Measurements from ENCODE around the gene AEN.

AEN gene

DNA sequence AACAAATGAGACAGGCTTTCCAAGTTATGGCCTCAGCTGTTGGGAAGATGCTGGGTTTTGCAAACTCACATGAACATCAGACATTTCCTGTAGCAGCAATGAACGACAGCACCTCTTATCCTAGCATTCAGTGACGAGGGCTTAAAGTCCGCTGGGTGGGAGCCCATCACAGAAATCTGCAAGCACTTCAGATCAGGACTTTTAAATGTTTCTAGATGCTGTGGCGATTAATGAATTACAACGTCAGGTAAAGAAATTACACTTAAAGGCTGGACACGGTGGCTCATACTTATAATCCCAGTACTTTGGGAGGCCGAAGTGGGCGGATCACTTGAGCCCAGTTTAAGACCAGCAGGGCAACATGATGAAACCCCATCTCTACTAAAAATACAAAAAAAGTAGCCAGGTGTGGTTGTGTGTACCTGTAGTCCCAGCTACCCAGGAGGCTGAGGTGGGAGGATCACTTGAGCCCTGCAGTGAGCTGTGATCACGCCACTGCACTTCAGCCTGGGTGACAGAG lies 3.9 kb downstream of the AEN start:
- no peaks in the 10 kb centered on the region for H3K9me3 ChIP-seq (ENCODE audit: low read depth, low read length)
- DNase-seq (ENCODE audit: low read depth, low spot score) = no peak
- TF ChIP-seq EZH2 (IDR thresholded peaks at IDR 0.05) = no peak
- no peak for TF ChIP-seq FOXP2 (optimal IDR thresholded peaks at IDR 0.05; ENCODE audit: control extremely low read depth, extremely low read length, insufficient read depth)
- no peak for TF ChIP-seq POLR2AphosphoS5 (IDR thresholded peaks at IDR 0.05; ENCODE audit: borderline replicate concordance, low read depth, low read length)
- no peak overlapping the region for H3K4me3 ChIP-seq
- peaks cover 43% of the 10 kb centered on the region; the same call in 1 of the 2 replicates for H3K36me3 ChIP-seq (ENCODE audit: insufficient read depth, low read length)
- H3K9ac ChIP-seq (ENCODE audit: insufficient read length) = no peak overlapping the region
- no peak overlapping the region for H3K27ac ChIP-seq

GRCh38 chr15:88625943-88626741 lies 5.0 kb downstream of the AEN start:
- Histone ChIP-seq H3K9ac (ENCODE audit: insufficient read length) (no peak overlapping the region), H3K4me3 (no peak overlapping the region), H3K27ac (no peak overlapping the region), H3K36me3 (ENCODE audit: insufficient read depth, low read length) (peaks cover 54% of the 10 kb centered on the region; the same call in 1 of the 2 replicates), H3K9me3 (ENCODE audit: low read depth, low read length) (no peaks in the 10 kb centered on the region)
- TF ChIP-seq EZH2 (IDR thresholded peaks at IDR 0.05) (no peak), POLR2AphosphoS5 (IDR thresholded peaks at IDR 0.05; ENCODE audit: borderline replicate concordance, low read depth, low read length) (no peak), FOXP2 (optimal IDR thresholded peaks at IDR 0.05; ENCODE audit: control extremely low read depth, extremely low read length, insufficient read depth) (no peak)
- no peak for DNase-seq (ENCODE audit: low read depth, low spot score)

- Histone ChIP-seq H3K27ac (no peak overlapping the region), H3K4me3 (no peak overlapping the region), H3K36me3 (ENCODE audit: insufficient read depth, low read length) (peaks cover 63% of the 10 kb centered on the region; the same call in 1 of the 2 replicates), H3K9ac (ENCODE audit: insufficient read length) (no peak overlapping the region), H3K9me3 (ENCODE audit: low read depth, low read length) (no peaks in the 10 kb centered on the region)
- DNase-seq (ENCODE audit: low read depth, low spot score) = no peak
- TF ChIP-seq POLR2AphosphoS5 (IDR thresholded peaks at IDR 0.05; ENCODE audit: borderline replicate concordance, low read depth, low read length) = no peak
- TF ChIP-seq EZH2 (IDR thresholded peaks at IDR 0.05) = no peak
- no peak for TF ChIP-seq FOXP2 (optimal IDR thresholded peaks at IDR 0.05; ENCODE audit: control extremely low read depth, extremely low read length, insufficient read depth)
Observed at GRCh38 chr15:88627463-88627862, 6.3 kb downstream of the AEN start.

- H3K27ac ChIP-seq = no peak overlapping the region
- no peak for DNase-seq (ENCODE audit: low read depth, low spot score)
- no peaks in the 10 kb centered on the region for H3K9me3 ChIP-seq (ENCODE audit: low read depth, low read length)
- no peak overlapping the region for H3K9ac ChIP-seq (ENCODE audit: insufficient read length)
- TF ChIP-seq EZH2 (IDR thresholded peaks at IDR 0.05) (no peak), FOXP2 (optimal IDR thresholded peaks at IDR 0.05; ENCODE audit: control extremely low read depth, extremely low read length, insufficient read depth) (no peak), POLR2AphosphoS5 (IDR thresholded peaks at IDR 0.05; ENCODE audit: borderline replicate concordance, low read depth, low read length) (no peak)
- H3K36me3 ChIP-seq (ENCODE audit: insufficient read depth, low read length) = peaks cover 63% of the 10 kb centered on the region; the same call in 1 of the 2 replicates
- no peak overlapping the region for H3K4me3 ChIP-seq
Observed at GRCh38 chr15:88628018-88628654, 7.0 kb downstream of the AEN start.

- Histone ChIP-seq H3K4me3 (no peak overlapping the region), H3K36me3 (ENCODE audit: insufficient read depth, low read length) (peaks cover 63% of the 10 kb centered on the region; the same call in 1 of the 2 replicates), H3K27ac (no peak overlapping the region), H3K9me3 (ENCODE audit: low read depth, low read length) (no peaks in the 10 kb centered on the region), H3K9ac (ENCODE audit: insufficient read length) (no peak overlapping the region)
- no peak for DNase-seq (ENCODE audit: low read depth, low spot score)
- TF ChIP-seq EZH2 (IDR thresholded peaks at IDR 0.05) (no peak), POLR2AphosphoS5 (IDR thresholded peaks at IDR 0.05; ENCODE audit: borderline replicate concordance, low read depth, low read length) (no peak), FOXP2 (optimal IDR thresholded peaks at IDR 0.05; ENCODE audit: control extremely low read depth, extremely low read length, insufficient read depth) (no peak)
Observed at GRCh38 chr15:88629071-88629470, 7.9 kb downstream of the AEN start.

- no peak for DNase-seq (ENCODE audit: low read depth, low spot score)
- H3K9ac ChIP-seq (ENCODE audit: insufficient read length) = no peak overlapping the region
- no peak overlapping the region for H3K4me3 ChIP-seq
- peaks cover 63% of the 10 kb centered on the region; the same call in 1 of the 2 replicates for H3K36me3 ChIP-seq (ENCODE audit: insufficient read depth, low read length)
- no peak overlapping the region for H3K27ac ChIP-seq
- H3K9me3 ChIP-seq (ENCODE audit: low read depth, low read length) = no peaks in the 10 kb centered on the region
- no peak for TF ChIP-seq FOXP2 (optimal IDR thresholded peaks at IDR 0.05; ENCODE audit: control extremely low read depth, extremely low read length, insufficient read depth)
- no peak for TF ChIP-seq POLR2AphosphoS5 (IDR thresholded peaks at IDR 0.05; ENCODE audit: borderline replicate concordance, low read depth, low read length)
- TF ChIP-seq EZH2 (IDR thresholded peaks at IDR 0.05) = no peak
Observed at GRCh38 chr15:88630141-88630721, 9.1 kb downstream of the AEN start.

DNA sequence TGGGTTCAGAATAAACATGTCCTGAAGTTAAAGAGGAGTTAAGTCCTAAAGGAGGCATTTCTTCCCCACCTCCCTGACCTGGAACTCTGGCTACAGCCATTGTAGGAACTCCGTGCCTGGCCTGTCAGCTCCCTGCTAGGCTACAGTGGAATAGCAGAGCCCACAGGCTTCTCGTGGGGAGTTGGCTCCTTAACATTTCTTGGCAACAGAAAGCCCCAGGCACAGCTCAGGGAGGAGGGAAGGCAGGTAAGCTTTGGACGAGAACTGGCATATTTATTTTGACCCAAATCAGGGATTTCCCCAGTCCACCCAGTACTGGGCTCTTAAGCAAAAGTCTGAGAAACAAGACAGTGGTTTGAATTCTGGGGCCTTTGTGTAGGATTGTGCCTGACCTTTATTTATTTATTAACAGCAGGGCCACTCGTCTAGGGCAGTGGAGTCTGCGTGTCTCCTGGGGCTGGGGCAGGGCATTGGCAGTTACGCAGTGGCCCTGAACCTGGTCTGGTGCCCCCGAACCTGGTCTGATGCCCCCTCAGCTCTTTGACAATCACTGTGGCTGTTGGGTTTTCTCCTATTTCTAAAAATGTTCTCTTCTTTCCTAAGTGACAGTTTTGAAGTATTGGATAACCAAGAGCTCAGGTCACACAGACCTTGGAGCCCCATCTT lies 9.8 kb downstream of the AEN start:
- no peak for DNase-seq (ENCODE audit: low read depth, low spot score)
- Histone ChIP-seq H3K4me3 (no peak overlapping the region), H3K9ac (ENCODE audit: insufficient read length) (no peak overlapping the region), H3K36me3 (ENCODE audit: insufficient read depth, low read length) (peaks cover 60% of the 10 kb centered on the region; the same call in 1 of the 2 replicates), H3K9me3 (ENCODE audit: low read depth, low read length) (no peaks in the 10 kb centered on the region), H3K27ac (no peak overlapping the region)
- TF ChIP-seq EZH2 (IDR thresholded peaks at IDR 0.05) (no peak), FOXP2 (optimal IDR thresholded peaks at IDR 0.05; ENCODE audit: control extremely low read depth, extremely low read length, insufficient read depth) (no peak)
